Measurements from ENCODE around the gene TMEM117.
"Not testable (repeated sequence)": the region's sequence is repeated elsewhere in the genome, so short reads cannot be mapped to it uniquely, and the experiment has no call there.

- TF ChIP-seq, protein P1, sequence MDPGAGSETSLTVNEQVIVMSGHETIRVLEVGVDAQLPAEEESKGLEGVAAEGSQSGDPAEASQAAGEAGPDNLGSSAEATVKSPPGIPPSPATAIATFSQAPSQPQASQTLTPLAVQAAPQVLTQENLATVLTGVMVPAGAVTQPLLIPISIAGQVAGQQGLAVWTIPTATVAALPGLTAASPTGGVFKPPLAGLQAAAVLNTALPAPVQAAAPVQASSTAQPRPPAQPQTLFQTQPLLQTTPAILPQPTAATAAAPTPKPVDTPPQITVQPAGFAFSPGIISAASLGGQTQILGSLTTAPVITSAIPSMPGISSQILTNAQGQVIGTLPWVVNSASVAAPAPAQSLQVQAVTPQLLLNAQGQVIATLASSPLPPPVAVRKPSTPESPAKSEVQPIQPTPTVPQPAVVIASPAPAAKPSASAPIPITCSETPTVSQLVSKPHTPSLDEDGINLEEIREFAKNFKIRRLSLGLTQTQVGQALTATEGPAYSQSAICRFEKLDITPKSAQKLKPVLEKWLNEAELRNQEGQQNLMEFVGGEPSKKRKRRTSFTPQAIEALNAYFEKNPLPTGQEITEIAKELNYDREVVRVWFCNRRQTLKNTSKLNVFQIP (CRISPR knock-in tag; IDR thresholded peaks at IDR 0.05; ENCODE audit: borderline replicate concordance, low read depth) = not testable (repeated sequence)
- not testable (repeated sequence) for TF ChIP-seq CSDC2, ZFP30 (CRISPR knock-in tag; IDR thresholded peaks at IDR 0.05)
These were observed 33.9 kb downstream of the TMEM117 start for GRCh38 chr12:43869765-43870164.

All from SK-N-SH treated with all-trans-retinoic acid at 6 μM for 48 hours (cell line).